Hematopoietic multipotent progenitor cell treated with erythropoietin and hydrocortisone succinate and interleukin-3 and kit ligand, for 15 days (in vitro differentiated cells): ENCODE results near the gene RAP1GDS1.
"Not testable (repeated sequence)": the region's sequence is repeated elsewhere in the genome, so short reads cannot be mapped to it uniquely, and the experiment has no call there.

Experiments
- DNase-seq: peaks from one replicate; pipeline ENCODE4 v3.0.0-alpha.2; 2015; ENCODE audit warnings: low spot score

RAP1GDS1 gene

GRCh38 chr4:98358630-98359248 is 97.6 kb downstream of the RAP1GDS1 start:
- no peak for DNase-seq

- no peak for DNase-seq
These were observed 98.5 kb downstream of the RAP1GDS1 start for GRCh38 chr4:98359646-98360045.

- DNase-seq = no peak
These were observed 102.2 kb downstream of the RAP1GDS1 start for GRCh38 chr4:98363431-98363830.

- not testable (repeated sequence) for DNase-seq
These were observed 105.1 kb downstream of the RAP1GDS1 start for GRCh38 chr4:98366275-98366674.

GRCh38 chr4:98368000-98368399 is 106.8 kb downstream of the RAP1GDS1 start:
- DNase-seq = not testable (repeated sequence)

GRCh38 chr4:98369322-98369721 is 108.1 kb downstream of the RAP1GDS1 start:
- DNase-seq = no peak

- no peak for DNase-seq
These were observed 113.5 kb downstream of the RAP1GDS1 start for GRCh38 chr4:98374643-98375042.

GRCh38 chr4:98377559-98377958 is 116.4 kb downstream of the RAP1GDS1 start:
- no peak for DNase-seq

- DNase-seq = no peak
These were observed 120.1 kb downstream of the RAP1GDS1 start for GRCh38 chr4:98381306-98381705.

GRCh38 chr4:98383431-98384106 is 122.4 kb downstream of the RAP1GDS1 start:
- DNase-seq = no peak

GRCh38 chr4:98385831-98386230 is 124.6 kb downstream of the RAP1GDS1 start:
- no peak for DNase-seq

GRCh38 chr4:98387345-98388026 is 126.3 kb downstream of the RAP1GDS1 start:
- DNase-seq = peak; percentile 9

GRCh38 chr4:98394134-98394533 is 132.9 kb downstream of the RAP1GDS1 start:
- no peak for DNase-seq

GRCh38 chr4:98399915-98400314 is 138.7 kb downstream of the RAP1GDS1 start:
- DNase-seq = no peak

GRCh38 chr4:98406819-98407218 is 145.6 kb downstream of the RAP1GDS1 start:
- no peak for DNase-seq

- DNase-seq = no peak
These were observed 150.5 kb downstream of the RAP1GDS1 start for GRCh38 chr4:98411731-98412130.

GRCh38 chr4:98416844-98417243 is 155.7 kb downstream of the RAP1GDS1 start:
- no peak for DNase-seq

GRCh38 chr4:98420151-98420550 is 159.0 kb downstream of the RAP1GDS1 start:
- DNase-seq = not testable (repeated sequence)

- no peak for DNase-seq
These were observed 159.9 kb downstream of the RAP1GDS1 start for GRCh38 chr4:98421111-98421510.

GRCh38 chr4:98423009-98423408 is 161.8 kb downstream of the RAP1GDS1 start:
- no peak for DNase-seq

GRCh38 chr4:98430708-98431403 is 169.7 kb downstream of the RAP1GDS1 start:
- no peak for DNase-seq

GRCh38 chr4:98433691-98434090 is 172.5 kb downstream of the RAP1GDS1 start:
- no peak for DNase-seq

GRCh38 chr4:98434816-98435215 is 173.6 kb downstream of the RAP1GDS1 start:
- DNase-seq = no peak
